Rectal smooth muscle tissue (tissue), 1 donor: Measurements from ENCODE around the gene FGGY.
A peak's percentile ranks its signal among the peaks of the same experiment; 100 is the strongest.

Experiments used
- H3K27ac ChIP-seq: one replicate; pipeline ENCODE4 v1.7.0; 2013; ENCODE audit warnings: low read depth, low read length, inconsistent platforms
- H3K27me3 ChIP-seq: one replicate; pipeline ENCODE4 v1.7.0; 2013; ENCODE audit warnings: low read length; ENCODE audit not compliant: control insufficient read depth, insufficient read depth
- H3K36me3 ChIP-seq: one replicate; pipeline ENCODE4 v1.7.0; 2013; ENCODE audit warnings: low read length; ENCODE audit not compliant: control insufficient read depth, insufficient read depth
- H3K4me1 ChIP-seq: one replicate; pipeline ENCODE4 v1.7.0; 2013; ENCODE audit warnings: low read length; ENCODE audit not compliant: control insufficient read depth, insufficient read depth
- H3K4me3 ChIP-seq: one replicate; pipeline ENCODE4 v1.7.0; 2013; ENCODE audit warnings: low read length
- H3K9ac ChIP-seq: one replicate; pipeline ENCODE4 v1.7.0; 2013; ENCODE audit warnings: low read length

Gene FGGY

DNA sequence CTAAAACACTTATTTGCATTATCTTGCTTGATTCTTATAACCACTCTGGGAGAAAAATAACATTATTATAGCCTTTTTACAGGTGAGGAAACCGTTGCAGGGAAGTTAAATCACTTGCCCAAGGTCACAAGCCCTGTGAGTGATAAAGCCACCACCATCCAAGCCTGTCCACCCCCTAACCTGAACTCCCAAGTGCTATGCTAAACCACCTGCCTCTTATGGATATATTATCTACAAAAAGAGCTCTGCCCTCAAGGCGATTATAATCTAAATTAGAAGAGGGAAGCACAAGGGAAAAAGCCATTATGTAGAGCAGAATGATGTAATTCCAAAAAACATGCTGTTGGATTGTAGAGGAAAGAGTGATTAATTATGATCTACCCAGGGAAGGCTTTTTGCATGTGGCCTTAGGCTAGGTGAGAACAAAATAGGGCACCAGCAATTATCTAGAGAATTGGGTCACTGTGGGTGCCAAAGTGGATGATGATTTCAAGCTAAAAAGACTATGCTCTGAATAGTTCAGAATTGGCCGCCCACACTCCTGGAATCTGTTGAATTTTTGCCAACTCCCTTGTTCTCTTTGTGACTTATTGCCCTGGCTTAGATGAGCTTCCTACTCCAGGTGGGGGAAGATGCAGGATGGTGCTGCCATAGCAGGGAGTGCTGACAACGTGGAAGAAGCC lies 205.3 kb downstream of the FGGY start:
- Histone ChIP-seq H3K36me3 (no peaks in the 10 kb centered on the region), H3K27ac (no peak overlapping the region), H3K9ac (no peak overlapping the region), H3K4me3 (no peak overlapping the region), H3K4me1 (no peaks in the 10 kb centered on the region), H3K27me3 (no peaks in the 10 kb centered on the region)

DNA sequence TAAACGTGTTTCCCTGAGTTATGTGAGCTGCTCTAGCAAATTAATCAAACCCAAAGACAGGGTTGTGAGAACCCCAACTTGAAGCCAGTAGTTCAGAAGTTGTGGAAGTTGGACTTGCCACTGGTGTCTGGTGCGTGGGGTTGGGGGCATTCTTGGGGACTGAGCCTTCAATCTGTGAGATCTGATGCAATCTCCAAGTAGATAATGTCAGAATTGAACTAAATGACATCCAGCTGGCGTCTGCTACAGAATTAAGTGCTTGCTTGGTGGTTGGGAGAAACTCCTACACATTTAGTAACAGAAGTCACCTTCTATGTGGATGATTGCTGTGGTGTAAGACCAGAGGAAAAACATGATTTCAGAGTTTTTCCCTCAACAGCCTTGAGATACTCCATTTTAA lies 207.4 kb downstream of the FGGY start:
- Histone ChIP-seq H3K9ac (no peak overlapping the region), H3K36me3 (no peaks in the 10 kb centered on the region)

DNA sequence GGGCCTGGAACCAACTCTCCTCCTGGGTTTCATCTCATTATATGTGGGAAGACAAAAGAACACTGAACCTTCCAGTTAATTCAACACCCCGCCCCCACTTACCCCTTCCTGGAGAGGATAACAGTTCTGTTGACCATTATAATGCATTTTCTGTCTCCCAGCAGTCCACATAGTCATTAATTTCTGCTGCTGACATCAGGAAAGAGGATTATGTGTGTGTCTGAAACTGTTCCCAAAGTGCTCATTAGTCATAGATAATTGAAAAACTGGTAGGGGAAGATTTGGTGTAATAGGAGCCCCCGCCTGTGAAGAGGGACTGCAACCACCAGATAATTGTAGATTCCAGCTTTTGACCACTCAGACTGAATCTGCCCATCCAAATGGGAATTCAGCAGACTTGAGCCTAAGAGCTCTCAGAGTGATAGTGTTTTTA lies 208.7 kb downstream of the FGGY start:
- Histone ChIP-seq H3K4me1 (peaks cover 7% of the 10 kb centered on the region), H3K36me3 (no peaks in the 10 kb centered on the region), H3K9ac (no peak overlapping the region), H3K27ac (no peak overlapping the region), H3K27me3 (no peaks in the 10 kb centered on the region), H3K4me3 (no peak overlapping the region)

More for the DNA sequence above, 207.4 kb downstream of the FGGY start:
- Histone ChIP-seq H3K4me3 (no peak overlapping the region), H3K27ac (no peak overlapping the region), H3K27me3 (no peaks in the 10 kb centered on the region), H3K4me1 (peaks cover 1% of the 10 kb centered on the region)

DNA sequence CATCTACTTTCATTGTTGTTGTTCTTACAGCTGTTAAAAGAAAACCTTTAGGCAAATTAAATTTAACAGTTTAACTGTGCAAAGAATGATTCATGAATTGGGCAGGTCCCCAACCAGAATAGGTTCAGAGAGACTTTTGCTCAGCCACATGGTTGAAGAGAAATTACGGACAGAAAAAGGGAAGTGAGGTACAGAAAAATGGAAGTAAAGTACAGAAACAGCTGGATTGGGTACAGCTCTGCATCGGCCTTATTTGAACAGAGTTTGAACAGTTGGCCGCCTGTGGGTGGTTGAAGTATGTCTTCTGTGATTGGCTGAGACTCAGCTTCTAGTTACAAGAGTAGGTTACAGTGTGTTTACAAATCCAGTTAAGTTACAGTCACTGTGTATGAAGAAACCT lies 210.1 kb downstream of the FGGY start:
- Histone ChIP-seq H3K4me3 (no peak overlapping the region), H3K27me3 (no peaks in the 10 kb centered on the region), H3K27ac (no peak overlapping the region), H3K9ac (no peak overlapping the region), H3K36me3 (no peaks in the 10 kb centered on the region), H3K4me1 (peaks cover 16% of the 10 kb centered on the region)

DNA sequence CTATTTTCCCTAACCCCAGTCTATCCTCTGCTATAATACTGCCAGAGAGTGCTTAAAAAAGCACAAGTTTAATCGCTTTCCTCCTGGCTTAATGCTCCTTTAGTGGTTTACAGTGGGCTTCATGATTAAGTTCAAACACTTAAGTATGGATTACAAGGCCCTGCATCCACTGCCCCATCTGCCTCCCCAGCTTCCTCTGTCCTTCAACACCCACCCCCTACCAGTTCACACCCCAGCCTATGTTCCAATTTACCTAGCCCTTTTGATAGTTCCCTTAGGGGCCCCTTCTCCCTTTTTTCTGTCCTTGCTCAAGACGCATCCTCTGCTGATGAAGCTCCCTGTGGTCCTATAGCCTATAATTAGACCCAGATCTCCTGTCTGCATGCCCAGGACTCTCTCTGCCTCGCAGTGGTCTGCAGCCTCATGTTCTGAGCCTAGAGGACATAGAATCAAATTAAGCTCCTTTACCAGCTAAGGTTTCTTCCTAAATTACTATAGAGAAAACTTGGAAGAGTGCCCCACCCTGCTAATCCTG lies 212.5 kb downstream of the FGGY start:
- H3K36me3 ChIP-seq: no peaks in the 10 kb centered on the region
- H3K9ac ChIP-seq: no peak overlapping the region
- H3K4me1 ChIP-seq: peaks cover 16% of the 10 kb centered on the region
- no peaks in the 10 kb centered on the region for H3K27me3 ChIP-seq
- H3K27ac ChIP-seq: no peak overlapping the region
- no peak overlapping the region for H3K4me3 ChIP-seq

DNA sequence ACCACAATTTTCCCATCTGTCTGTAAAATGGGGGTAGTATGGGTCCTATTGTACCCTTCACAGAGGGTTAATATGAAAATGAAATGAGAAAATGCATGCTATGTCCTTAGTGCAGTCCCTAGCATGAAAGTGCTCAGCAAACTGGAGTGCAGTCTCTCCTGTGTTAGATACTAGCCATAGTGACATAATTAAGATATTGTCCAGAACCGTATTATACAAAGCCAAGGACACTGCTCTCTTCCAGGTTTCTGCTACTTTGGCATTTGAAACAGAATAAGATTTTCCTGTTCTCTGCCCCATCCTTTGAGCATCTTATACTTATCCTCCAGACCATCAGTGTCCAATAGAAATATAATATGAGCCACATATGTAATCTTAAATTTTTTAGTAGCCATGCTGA lies 213.4 kb downstream of the FGGY start:
- Histone ChIP-seq H3K9ac (no peak overlapping the region), H3K36me3 (no peaks in the 10 kb centered on the region), H3K27ac (no peak overlapping the region), H3K4me1 (peaks cover 16% of the 10 kb centered on the region), H3K4me3 (no peak overlapping the region), H3K27me3 (no peaks in the 10 kb centered on the region)

DNA sequence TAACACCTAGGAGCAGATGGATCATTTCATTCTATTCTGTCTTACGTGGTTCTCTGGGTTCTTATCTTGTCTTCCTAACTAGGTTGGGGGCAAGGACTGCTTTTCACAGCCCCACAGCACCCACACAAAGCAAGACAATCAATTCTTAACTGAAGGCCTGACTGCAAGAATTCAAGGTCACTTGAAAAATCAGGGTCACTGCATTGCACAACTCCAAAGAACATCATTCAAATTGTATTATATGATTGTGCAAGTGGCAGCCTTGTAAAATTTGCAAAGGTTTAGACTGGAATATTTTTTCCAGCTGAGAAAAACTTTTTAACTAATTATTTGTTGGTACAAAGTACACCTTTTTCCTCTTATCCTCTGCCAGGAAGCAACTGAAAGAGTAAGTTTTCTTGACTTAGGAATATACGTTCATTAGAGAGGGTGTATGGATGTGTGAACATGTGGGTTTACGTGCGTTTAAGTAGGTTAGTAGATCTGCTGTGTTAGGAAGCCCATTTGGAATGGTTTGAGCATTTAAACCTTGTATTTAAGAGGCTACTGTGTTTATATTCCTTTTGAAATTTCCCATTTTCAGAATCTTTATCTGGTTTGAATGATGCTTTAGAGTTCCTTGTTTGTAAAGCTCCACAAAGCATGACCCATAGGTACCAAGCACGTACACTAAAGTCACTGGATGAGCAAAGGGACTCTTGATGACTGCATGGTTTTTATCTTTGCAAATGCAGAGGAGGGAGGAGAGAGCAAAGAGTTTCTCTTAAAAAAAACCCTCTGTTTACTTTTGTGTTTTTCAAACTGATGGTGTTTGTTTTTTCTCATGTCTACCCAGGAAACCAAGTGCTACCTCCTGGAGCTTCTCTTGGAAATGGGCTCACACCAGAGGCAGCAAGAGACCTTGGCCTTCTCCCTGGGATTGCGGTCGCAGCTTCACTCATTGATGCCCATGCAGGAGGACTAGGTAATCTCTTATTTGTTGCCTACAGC lies 214.9 kb downstream of the FGGY start:
- no peak overlapping the region for H3K9ac ChIP-seq
- H3K27me3 ChIP-seq: no peaks in the 10 kb centered on the region
- H3K4me3 ChIP-seq: no peak overlapping the region
- peaks cover 19% of the 10 kb centered on the region for H3K4me1 ChIP-seq
- no peak overlapping the region for H3K27ac ChIP-seq
- no peaks in the 10 kb centered on the region for H3K36me3 ChIP-seq

DNA sequence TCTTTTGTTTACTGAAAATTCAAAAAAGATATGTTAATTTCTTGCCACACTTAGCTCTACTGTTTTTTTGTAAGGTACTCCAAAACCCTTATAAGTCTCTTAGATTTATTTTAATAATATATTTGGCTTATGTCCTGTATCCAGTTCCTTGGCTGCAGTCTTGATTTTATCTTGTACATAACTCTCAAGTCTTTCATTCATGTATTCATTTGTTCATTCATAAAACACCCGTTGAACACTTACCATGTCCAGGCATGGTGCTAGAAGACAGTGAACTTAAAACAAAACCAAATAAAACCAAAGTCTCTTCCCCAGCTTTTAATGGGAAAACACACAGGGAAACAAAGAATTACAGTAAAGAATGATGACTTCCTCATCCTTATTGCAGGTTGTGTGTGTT lies 215.8 kb downstream of the FGGY start:
- no peak overlapping the region for H3K4me3 ChIP-seq
- no peak overlapping the region for H3K9ac ChIP-seq
- H3K27ac ChIP-seq: no peak overlapping the region
- no peaks in the 10 kb centered on the region for H3K27me3 ChIP-seq
- H3K4me1 ChIP-seq: peaks cover 23% of the 10 kb centered on the region
- H3K36me3 ChIP-seq: no peaks in the 10 kb centered on the region

DNA sequence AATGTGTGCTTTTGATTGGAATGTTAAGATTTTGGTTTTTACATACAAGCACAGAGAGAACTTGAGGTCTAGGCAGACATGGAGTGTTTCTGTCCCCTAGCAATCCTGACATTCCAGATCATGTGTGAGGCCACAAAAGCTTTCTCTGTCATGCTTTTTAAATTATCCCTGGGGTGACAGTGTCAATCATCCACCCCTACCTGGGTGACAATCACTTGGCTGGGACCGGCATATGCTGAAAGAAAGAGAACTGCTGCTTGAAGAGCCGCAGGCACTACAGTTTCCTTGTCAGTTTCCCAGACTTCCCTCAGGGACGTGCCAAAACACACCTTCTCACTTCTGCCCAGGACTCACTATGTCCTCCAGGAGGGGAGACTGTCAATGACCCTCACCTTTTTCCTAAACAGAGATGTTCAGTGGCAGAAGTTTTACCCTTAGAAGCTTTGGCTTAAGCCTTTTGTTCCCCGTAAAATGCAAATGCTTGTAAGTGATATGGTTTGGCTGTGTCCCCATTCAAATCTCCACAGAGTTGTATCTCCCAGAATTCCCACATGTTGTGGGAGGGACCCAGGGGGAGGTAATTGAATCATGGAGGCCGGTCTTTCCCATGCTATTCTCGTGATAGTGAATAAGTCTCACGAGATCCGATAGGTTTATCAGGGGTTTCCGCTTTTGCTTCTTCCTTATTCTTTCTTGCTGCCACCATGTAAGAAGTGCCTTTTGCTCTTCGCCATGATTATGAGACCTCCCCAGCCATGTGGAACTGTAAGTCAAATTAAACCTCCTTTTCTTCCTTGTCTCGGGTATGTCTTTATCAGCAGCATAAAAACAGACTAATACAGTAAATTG lies 217.4 kb downstream of the FGGY start:
- no peak overlapping the region for H3K4me3 ChIP-seq
- H3K36me3 ChIP-seq: no peaks in the 10 kb centered on the region
- no peak overlapping the region for H3K27ac ChIP-seq
- H3K27me3 ChIP-seq: no peaks in the 10 kb centered on the region
- H3K9ac ChIP-seq: no peak overlapping the region
- peaks cover 22% of the 10 kb centered on the region for H3K4me1 ChIP-seq

DNA sequence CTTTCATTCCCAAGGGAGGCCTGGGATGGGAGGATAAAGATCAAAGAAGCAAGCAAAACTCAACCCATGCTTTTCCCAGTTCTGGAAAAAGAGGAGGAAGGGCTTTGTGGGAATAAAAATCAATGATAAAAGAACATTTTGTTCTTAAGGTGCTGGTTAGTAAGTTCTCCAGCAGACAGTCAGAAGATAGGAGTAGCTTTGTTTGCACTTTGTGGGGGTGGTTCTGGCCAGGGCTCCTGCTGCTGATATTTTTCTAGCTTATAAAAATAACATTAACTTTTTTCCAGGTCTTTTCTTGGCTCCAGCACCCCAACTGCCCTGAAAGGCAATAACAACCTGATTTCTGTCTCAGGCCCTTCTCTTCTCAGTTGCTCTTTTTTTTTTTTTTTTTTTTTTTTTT lies 220.0 kb downstream of the FGGY start:
- Histone ChIP-seq H3K4me3 (no peak overlapping the region), H3K36me3 (no peaks in the 10 kb centered on the region), H3K4me1 (peaks cover 21% of the 10 kb centered on the region), H3K27me3 (no peaks in the 10 kb centered on the region), H3K9ac (no peak overlapping the region), H3K27ac (peak overlapping the region; percentile 62)

DNA sequence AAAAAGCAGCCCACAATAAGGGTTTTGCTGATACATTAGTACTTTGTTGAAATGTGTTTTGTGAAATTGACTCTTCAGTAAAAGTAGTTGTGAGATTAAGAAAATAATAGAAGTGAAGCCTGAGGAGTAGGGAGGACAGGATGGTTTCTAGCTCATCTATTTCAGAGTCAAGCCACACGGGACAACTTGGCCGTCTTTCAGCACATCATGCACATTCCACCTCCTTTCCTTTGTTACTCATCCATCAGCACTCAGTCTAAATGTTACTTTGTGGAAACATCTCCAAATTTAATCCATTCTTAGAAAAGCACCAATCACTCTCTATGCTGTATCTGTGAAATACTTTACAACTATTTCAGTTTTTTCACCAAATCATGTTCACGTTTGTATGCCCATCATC lies 223.3 kb downstream of the FGGY start:
- H3K36me3 ChIP-seq: no peaks in the 10 kb centered on the region

More for the DNA sequence above, 223.3 kb downstream of the FGGY start:
- Histone ChIP-seq H3K4me3 (no peak overlapping the region), H3K9ac (no peak overlapping the region), H3K27me3 (no peaks in the 10 kb centered on the region), H3K27ac (no peak overlapping the region), H3K4me1 (peaks cover 22% of the 10 kb centered on the region)
